ENCODE data around the gene NRP1.
A peak's percentile ranks its signal among the peaks of the same experiment; 100 is the strongest.

The NRP1 gene

DNA sequence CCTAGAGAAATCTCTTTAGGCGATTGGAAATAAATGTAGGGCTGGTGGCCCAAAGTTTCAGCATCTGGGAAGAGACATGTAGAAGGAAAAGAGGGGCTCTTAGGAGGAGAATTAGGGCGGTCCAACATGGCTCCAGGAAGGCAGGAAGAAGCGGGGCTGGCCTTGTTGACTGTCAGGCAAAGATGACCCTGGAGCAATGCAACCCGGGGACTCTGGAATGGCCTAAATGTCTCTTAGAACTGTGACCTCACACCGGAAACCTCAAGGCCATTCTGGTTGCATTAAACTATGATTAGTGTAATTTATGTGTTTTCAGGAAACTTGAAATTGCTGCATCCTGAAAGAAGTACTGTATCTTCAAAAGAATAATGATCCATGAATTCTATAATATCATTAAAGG, 66.8 kb downstream of the NRP1 start:
- no peak overlapping the region for H3K4me3 ChIP-seq (ENCODE audit: low read length)
- TF ChIP-seq, protein P1, sequence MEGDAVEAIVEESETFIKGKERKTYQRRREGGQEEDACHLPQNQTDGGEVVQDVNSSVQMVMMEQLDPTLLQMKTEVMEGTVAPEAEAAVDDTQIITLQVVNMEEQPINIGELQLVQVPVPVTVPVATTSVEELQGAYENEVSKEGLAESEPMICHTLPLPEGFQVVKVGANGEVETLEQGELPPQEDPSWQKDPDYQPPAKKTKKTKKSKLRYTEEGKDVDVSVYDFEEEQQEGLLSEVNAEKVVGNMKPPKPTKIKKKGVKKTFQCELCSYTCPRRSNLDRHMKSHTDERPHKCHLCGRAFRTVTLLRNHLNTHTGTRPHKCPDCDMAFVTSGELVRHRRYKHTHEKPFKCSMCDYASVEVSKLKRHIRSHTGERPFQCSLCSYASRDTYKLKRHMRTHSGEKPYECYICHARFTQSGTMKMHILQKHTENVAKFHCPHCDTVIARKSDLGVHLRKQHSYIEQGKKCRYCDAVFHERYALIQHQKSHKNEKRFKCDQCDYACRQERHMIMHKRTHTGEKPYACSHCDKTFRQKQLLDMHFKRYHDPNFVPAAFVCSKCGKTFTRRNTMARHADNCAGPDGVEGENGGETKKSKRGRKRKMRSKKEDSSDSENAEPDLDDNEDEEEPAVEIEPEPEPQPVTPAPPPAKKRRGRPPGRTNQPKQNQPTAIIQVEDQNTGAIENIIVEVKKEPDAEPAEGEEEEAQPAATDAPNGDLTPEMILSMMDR (conservative IDR thresholded peaks at IDR 0.05; ENCODE audit: low read length), result no peak
- DNase-seq (ENCODE audit: low read depth), result no peak

DNA sequence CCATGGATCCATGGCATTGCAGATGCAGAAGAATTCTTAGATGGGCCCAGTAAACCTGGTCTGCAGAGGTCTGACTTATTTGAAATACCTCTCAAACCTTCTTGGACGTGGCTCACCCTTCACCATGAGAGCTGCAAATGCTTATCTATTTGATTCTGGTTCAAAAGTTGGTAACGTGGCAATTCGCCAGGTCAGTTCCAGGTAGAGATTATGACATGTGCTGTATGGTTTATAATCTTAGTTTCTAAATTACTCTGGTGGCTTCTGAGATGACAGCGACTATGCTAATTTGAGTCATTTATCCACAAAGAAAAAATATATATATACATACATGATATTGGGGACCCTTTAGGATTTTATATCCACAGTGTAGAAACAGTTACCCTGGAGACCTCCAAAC, 68.8 kb downstream of the NRP1 start:
- TF ChIP-seq, protein P1 (conservative IDR thresholded peaks at IDR 0.05; ENCODE audit: low read length), result no peak
- DNase-seq (ENCODE audit: low read depth), result no peak
- H3K4me3 ChIP-seq (ENCODE audit: low read length), result no peak overlapping the region

DNA sequence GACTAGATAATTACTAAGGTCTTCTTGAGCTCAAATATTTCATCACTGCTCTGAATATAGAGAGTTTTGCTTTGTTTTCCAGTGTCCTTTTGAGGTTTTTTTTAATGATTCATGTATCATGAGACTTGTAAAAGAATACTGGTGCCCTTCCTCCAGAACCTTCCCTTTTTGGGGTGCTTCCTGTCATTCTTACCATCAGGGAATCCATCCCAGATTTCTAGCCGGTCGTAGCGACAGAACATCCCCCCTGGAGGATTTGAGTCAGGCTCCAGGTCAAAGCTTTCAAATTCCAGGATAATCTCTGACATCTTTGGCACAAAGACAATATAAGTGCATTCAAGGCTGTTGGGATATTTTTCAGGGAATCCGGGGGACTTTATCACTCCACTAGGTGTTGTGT, 71.0 kb downstream of the NRP1 start:
- peak; percentile 57 for DNase-seq (ENCODE audit: low read depth)
- TF ChIP-seq, protein P1 (conservative IDR thresholded peaks at IDR 0.05; ENCODE audit: low read length), result no peak
- no peak overlapping the region for H3K4me3 ChIP-seq (ENCODE audit: low read length)

DNA sequence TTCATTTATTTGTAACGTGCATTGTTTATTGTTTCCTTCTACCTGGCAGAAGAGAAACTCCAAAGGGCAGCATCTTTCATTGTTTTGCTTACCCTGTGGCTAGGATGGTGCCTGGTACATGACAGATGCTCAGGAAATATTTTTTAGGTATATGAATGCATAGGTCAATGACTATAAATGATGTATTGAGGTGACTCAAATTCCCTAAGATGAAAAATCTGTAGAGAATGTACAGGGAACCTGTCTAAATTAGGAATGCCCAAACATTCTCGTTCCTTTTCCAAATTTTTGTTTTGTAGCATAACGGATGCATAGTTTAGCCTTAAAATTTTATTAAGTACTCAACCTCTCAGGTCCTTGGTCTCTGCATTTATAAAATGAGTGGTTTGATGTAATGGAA, 71.6 kb downstream of the NRP1 start:
- TF ChIP-seq, protein P1 (conservative IDR thresholded peaks at IDR 0.05; ENCODE audit: low read length), result no peak
- no peak for DNase-seq (ENCODE audit: low read depth)

DNA sequence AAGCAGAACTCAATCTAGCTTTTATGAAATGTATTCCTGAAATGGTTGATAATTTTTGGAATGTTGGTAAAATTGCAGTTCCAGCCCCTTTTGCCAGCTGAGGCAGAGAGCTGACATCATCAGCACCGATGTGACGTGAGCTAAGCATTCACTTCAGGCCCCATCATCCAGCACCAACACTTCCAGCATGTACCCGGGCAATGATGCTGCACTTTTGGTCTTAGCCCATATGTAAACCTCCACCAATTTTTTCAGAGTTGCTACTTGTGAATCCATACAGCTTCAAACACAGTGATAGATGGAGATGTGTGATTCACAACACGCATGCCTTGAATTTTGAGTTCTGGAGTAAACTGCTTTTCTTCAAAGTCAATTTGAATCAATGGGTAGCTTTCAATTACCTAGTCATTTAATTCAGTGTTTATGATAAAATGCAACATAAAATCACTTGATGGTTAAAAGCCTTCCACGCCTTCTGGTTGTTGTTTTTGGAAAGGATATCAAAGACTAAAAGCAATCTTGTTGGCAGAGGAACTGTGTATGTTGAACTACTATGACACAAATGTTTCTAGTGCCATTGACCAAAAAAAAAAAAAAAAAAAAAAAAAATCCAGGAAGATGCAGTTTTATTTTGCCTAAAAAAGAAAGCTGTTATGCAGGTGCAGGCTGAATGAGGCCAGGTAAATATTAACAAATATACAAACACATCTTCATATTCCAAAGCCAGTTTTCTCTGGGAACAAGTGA, 73.9 kb downstream of the NRP1 start:
- no peak overlapping the region for H3K4me3 ChIP-seq (ENCODE audit: low read length)
- TF ChIP-seq, protein P1 (conservative IDR thresholded peaks at IDR 0.05; ENCODE audit: low read length), result no peak
- DNase-seq (ENCODE audit: low read depth), result no peak

More for the DNA sequence above, 71.6 kb downstream of the NRP1 start:
- no peak overlapping the region for H3K4me3 ChIP-seq (ENCODE audit: low read length)

DNA sequence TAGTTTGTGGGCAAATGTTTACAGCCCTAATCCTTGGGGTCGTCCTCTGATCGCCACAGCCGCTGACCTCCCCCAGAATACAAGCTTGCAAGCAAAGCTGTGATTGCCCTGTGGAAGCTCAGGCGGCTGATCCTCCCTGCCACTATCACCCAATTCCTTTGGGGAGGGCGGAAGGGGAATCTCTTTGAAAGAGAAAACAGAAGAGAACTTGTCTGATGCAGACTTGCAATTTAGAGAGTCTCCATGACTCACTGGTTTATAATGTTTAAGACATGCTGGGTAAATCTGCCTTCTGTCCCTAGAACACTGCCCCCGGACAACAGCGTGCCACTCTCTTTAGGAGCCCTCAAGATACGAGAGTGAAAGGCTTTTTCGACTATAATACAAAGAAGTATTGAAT, 75.5 kb downstream of the NRP1 start:
- DNase-seq (ENCODE audit: low read depth), result no peak
- TF ChIP-seq, protein P1 (conservative IDR thresholded peaks at IDR 0.05; ENCODE audit: low read length), result no peak
- no peak overlapping the region for H3K4me3 ChIP-seq (ENCODE audit: low read length)

DNA sequence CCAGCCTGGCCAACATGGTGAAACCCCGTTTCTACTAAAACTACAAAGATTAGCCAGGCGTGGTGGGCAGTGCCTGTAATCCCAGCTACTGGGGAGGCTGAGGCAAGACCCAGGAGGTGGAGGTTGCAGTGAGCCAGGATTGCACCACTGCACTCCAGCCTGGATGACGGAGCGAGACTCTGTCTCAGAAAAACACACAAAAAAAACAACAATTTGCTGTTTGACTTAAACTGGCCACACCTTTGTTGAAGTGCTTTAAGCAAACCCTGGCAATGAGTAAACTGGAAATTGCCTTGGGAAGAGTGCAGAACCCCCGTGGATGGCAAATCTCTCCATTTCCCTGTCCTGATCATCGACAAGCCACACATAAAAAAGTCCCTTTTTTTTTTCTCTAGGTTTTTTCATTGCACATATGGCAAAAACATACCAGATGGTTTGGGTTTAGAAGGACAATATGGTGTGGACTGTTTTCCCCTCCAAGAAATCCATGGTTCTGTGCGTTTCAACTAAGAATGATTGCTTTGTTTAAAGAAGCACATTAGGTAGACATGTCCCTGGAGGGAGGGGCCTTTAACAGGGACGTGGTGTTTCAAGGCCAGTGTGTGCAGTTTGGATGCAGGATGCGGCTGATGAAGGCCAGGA, 76.9 kb downstream of the NRP1 start:
- DNase-seq (ENCODE audit: low read depth), result no peak
- H3K4me3 ChIP-seq (ENCODE audit: low read length), result no peak overlapping the region
- TF ChIP-seq, protein P1 (conservative IDR thresholded peaks at IDR 0.05; ENCODE audit: low read length), result no peak
